NCI-H146 (cell line): Measurements from ENCODE around the gene KIF13A.
"Not testable (repeated sequence)": the region's sequence is repeated elsewhere in the genome, so short reads cannot be mapped to it uniquely, and the experiment has no call there.

Experiments used
- DNase-seq: peaks from one replicate; lab custom pipeline; 2025; lab: John Stamatoyannopoulos, UW

The KIF13A gene

DNA sequence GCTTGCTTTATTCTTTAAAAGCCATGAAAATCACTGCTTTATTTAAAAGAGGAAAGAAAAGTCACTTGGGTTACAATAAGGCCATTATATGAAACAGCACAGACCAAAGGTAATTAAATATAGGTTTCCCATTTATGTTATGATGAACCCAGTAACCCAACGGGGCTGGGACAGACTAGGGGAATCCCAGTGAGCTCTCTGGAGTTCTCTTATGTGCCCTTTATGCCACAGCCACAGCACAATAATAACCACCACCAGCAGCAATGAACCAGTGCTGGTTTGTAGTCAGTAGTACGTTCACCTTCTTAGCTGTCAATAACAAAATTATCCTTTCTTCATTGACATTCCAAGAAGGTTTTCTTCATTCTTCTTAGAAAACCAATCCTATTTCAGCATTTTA, 87.4 kb downstream of the KIF13A start:
- no peak for DNase-seq

DNA sequence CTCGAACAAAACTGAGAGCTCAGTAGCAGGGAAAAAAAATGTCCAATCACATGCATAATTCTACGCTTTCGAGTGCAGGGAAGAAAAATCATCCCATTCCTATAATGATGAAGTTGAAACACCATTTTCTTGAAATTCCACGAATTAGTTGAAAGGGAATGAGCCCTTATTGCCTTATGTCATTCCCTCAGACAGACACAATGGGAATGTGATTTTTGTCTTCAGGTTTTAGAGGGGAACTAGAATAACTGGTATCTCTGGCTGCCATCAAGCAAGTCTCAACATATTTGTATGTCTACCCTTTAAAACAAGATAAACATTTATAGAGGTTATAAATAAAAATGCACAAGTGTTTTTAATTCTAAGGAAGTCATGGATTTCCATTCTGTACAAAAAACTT, 87.9 kb downstream of the KIF13A start:
- DNase-seq: no peak

DNA sequence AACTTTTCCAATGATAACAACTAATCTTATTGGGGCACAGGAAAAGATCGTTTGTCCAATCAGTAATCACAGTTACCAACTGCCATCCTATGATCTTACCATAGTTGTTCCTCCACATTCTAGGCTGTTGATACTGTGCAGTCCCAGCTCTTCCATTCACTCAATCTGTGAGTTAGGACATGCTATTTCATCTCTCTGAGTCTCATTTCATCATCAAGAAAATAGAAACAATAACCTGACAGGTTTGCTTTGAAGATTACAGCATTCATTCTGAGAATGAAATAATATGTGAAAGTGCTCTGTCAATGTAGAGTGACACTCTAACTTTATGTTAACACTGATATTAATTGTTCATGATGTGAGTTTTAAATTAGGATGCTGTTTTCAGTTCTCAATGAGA, 89.8 kb downstream of the KIF13A start:
- no peak for DNase-seq

DNA sequence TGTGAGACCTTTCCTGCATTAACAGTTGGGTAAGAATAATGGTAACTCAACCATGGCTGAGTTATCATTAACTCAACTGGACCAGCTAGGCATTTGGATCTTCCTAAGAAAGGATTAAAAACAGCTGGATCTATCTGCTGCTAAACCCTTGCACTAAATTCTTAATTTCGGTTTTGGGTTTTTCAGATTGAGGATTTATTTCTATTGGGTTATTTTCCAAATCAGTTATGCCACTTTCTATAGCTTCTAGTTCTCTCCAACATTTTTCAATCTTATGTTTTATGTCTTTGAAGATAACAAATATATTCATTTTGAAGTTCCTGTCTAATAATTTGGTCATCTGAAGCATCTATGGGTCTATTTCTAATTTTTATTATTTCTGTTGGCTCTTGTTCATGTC, 92.5 kb downstream of the KIF13A start:
- no peak for DNase-seq

DNA sequence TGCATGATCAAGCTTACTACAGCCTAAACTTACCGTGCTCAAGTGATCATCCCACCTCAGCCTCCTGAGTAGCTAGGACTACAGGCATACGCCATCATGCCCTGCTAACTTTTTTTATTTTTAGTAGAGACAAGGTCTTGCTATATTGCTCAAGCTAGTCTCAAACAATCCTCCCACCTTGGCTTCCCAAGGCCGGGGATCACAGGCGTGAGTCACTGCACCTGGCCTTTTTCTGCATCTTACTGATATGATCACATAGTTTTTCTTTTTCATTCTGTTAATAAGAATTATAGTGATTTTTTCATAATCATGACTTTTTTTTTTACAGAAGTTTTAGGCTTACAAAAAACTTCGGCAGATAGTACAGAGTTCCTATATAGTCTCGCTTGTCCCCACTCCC, 93.2 kb downstream of the KIF13A start:
- DNase-seq: no peak

DNA sequence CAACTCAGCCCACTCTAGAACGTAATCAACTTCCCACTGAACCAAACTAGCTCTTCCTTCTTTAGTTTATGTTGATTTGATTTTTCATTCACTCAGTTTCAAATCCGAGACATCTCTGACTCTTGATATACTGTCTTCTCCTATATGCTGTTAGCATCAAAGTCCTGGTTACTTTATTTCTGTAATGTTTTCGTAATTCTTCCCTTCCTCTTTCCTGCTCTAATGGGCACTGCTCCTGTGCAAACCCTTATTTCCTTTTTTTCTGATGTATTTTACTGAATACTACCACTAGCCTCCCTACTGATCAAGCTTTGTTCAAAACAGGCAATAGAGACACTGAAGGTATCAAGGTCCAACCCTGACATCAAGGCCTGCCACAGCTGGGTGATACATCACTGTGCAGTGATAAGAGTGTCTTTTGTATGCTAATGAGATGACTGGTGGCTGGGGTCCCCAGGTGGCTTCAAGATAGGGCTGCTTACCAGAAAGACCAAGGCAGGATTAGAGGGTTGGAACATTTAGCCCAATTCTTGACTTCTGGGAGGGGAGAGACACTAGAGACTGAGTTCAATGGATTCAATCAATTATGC, 95.2 kb downstream of the KIF13A start:
- no peak for DNase-seq

DNA sequence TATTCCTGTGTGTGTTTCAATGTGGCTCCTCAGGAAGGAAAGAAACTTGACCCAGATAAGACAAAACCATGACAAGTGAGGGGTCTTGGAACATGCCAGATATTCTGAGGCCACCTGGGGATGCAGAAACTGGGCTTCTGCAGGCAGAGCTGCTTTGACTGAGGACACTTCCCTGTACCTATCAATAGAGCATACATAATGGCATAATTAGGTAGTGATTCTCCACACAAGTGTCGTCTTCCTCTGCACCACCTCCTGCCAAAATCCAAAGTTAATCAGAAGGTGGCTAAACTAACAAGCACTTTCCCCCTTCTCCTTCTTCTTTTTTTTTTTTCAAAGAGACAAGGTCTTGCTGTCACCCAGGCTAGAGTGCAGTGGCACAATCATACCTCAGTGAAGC, 97.1 kb downstream of the KIF13A start:
- DNase-seq: no peak

DNA sequence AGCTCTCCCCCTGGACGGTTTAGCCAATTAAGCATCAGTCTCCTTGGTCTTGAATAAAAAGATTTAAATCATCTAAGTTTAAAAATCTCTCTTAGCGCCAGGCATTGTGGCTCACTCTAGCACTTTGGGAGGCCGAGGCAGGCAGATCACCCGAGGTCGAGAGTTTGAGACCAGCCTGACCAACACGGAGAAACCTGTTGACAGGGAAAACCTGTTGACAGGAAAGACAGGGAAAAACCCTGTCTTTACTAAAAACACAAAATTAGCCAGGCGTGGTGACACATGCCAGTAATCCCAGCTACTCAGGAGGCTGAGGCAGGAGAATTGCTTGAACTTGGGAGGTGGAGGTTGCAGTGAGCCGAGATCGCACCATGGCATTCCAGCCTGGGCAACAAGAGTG, 97.7 kb downstream of the KIF13A start:
- not testable (repeated sequence) for DNase-seq

DNA sequence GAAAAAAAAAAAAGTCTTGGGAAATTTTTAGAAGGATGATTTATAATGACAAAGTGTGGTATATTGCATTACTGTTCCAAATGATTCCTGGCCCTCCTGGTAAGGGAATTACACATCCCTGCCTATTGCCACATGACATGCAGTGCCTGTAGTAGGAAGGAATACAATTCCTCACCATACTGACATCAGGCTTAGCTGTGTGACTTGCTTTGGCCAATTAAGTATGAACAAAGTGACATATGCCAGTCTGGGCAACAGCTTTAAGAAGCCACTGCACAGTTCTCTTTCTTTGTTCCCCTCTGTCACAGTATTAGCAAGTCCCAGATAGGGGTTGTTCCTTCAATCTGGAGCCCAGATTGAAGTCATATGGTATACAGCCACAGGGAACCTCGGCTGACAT, 100.5 kb downstream of the KIF13A start:
- no peak for DNase-seq

DNA sequence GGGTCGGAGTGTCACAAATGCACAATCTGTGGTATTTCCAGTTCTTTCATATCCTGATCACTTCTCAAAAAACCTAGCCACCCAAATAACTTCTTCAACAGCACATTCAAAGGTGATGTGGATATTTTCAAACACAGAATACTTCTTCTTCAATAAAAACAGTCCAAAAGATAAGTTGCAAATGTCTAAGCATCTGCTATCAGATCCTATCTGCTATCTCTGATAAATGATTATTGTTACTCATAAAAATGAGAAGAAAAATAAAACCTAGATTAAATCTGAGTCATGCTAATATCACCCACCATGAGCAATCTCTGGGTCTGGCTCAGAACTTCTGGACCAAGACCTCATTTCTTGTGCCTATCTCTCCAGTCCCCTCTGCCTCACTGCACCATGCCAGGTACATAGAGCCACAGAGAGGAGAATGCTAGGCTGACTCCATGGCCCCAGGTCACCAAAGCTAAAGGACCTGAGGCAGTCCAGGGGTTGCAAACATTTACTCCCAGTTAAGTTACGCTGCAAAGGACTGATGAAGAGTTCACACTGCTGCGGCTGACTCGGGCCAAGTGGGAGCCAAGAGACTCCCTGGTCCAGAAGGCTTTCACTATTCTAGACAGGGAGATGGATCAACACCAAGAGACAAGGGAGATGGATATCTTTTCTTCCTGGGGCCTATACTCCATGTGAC, 101.4 kb downstream of the KIF13A start:
- no peak for DNase-seq

DNA sequence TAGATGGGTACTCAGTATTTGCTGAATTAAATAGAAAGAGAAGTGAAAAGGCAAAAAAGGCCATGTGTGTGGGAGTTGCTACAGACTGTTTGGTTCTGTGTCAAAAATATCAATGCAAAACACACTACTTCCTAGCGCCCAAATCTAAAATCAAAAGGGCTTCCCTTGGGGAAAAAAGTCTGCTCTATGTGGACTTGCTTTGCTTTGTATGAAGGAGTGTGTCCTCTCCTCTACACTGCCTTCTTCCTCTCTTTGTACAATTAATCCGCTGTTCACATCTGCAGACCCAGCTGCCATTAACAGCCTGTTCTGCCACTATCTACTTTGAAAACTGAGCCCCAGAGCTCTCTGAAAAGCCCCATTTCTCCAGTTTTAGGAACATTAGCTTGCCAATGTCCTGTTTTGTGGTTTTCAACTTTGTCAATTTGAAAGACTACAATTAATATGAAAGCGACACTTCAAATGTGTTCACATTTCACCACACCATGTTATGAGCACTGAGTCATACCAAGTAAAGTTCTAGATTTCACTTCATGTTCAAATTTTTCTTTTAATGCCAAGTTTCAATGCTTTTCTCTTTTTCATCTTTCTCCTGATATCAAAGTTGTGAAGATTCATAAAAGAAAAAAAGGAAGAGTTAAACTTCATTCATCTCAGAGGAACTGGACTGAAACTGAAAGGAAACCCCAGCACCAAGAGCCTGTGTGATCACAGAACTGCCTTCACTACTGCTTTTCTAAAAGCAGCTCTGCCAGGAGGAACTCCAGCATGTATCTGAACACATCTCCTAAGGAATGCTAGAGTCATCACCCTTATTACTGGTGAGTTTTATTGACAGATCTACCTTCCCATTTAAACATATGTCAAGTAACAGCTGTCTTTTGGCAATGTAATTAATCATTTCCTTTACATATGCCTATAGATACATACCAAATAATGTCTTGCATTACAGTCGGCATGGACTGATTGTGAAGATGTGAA, 102.6 kb downstream of the KIF13A start:
- no peak for DNase-seq

DNA sequence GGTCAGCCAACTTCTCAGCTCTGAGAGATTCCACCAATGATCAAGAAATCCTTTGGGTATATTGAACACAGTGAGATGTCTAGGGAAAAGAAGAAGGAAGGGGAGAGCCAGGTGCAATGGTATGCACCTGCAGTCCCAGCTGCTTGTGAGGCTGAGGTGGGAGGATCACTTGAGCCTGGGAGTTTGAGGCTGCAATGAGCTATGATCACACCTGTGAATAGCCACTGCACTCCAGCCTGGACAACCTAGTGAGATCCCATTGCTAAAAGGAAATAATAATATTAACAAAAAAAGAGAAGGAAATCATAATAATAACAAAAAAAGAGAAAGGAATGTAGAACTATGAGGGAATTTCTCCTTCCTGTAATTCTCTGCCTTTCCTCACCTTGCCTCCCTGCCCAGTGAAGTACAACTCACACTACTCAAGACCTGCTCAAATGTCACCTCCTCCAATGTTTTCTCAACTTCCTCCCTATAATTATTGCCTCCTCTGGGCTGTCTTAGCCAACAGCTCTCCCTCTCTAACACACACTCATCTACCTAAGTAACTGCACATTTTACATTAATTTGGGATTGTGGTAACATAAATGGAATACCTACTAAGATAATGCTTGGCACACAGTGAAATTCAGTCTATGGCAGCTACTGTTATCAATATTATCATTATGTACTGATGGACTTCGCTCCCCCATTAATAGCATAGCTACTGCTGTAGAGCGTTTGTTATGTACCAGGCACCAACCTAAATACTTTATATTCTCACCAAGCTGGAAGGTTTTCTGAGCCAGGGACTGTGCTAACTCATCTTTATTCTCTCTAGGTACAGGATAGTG, 103.6 kb downstream of the KIF13A start:
- DNase-seq: no peak

DNA sequence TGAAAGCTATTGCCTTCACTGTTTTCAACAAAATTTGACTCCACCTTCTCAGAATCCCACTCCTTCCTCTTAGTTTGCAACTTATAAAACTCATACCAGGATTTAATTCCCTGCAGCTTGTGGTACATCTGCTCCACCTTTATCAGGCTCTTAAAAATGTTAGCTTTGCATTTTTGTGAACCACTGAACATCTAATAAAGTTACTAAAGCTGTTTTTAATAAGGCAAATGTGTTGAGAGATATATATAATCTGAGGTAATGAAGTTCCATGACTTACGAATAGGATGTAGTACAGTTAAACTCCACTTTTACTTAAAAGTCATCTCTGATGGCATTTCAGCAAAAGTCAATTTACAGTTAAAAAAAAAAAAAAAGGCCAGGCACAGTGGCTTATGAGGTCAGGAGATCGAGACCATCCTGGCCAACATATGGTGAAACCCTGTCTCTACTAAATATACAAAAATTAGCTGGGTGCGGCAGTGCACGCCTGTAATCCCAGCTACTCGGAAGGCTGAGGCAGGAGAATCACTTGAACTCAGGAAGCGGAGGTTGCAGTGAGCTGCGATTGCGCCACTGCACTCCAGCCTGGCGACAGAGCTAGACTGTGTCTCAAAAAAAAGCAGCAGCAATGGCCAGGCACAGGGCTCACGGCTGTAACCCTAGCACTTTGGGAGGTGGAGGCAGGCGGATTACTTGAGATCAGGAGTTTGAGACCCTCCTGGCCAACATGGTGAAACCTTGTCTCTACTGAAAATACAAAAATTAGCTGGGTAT, 106.2 kb downstream of the KIF13A start:
- DNase-seq: no peak

DNA sequence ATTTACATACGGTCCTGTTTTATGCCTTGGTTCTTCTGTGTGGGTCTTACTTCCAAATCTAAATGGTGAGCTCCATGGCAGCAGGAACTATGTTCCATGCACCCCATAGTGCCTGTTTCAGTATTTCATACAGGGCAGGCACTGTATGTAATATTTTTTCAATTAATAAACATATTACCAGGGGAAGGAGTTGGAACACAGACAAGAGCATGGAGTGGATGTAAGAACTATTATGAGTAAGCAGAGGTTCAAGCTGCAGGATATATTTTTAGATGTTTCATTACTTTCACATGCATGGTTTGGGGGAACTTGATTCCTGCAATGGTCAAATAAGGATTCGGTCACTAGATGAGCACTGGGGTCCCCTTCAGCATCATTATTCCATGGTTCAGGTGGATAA, 108.3 kb downstream of the KIF13A start:
- DNase-seq: no peak

DNA sequence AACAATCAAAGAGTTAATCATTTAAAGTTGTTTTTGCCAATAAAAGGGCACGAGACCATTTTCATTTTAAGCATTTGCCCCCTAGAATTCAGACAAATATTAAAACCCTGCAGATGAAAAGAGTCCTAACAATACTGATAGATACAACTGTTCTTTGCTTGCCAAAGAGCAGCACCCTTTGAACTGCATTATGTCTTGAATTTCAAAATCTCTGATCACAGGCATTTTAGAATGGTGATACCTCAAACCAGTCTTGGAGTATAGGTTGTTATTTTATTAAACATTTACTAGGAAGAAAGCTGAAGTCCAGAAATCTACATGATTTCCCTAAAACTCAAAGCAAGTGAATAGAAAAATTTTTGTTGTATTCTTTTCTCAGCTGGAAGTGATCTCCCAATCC, 108.7 kb downstream of the KIF13A start:
- no peak for DNase-seq

DNA sequence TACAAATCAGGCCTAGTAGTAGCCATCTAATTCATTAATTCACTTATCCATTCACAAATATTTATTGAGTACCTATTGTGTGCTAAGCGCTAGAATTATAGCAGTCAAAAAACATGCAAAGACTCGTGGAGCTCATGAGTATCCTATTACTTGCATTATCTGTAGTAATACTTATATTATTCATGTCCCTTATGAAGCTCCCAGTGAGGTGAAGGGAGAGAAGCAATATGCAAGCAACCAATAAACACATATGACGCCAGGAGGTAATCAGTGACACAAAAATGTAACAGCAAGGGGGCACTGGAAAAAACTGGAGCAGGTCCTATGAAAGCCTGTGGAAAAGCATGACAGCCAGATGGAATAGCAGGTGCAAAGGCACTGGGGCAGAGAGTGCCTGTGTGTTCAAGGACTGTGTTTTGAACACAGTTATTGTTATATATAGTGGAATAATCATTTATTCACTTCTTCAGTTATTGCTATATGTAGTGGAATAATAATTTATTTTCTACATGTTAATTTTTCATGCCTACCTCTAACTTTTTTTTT, 109.5 kb downstream of the KIF13A start:
- no peak for DNase-seq

DNA sequence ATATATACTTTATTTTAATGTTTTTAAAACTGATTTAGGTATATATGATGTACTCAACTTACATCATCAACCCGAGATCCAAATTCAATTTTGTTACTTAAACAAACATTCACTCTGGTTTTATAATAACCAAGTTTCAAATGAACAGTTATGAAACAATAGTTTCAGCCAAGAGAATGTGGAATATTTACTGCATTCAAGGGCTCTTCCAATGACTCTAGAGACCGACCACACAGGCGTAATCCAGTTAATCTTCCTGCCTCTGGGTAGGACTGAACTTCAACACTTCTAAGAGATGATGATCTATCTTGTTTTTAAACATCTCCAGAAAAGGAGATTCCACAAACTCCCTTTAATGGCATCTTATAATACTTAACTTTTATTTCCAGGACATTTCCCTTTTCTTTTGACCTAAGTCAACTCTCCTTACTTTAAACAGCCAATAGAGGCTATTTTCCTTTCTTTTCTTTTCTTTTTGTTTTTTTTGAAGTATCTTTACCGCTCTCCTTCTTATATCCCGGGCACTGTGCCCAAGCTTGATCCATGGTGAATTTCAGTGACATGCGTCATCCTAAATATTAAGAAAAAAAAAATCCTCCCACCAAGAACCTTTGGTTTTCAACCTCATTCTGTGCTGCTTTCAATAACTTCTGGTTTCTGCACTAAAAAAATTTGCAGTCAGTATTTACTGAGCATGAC, 110.1 kb downstream of the KIF13A start:
- no peak for DNase-seq

DNA sequence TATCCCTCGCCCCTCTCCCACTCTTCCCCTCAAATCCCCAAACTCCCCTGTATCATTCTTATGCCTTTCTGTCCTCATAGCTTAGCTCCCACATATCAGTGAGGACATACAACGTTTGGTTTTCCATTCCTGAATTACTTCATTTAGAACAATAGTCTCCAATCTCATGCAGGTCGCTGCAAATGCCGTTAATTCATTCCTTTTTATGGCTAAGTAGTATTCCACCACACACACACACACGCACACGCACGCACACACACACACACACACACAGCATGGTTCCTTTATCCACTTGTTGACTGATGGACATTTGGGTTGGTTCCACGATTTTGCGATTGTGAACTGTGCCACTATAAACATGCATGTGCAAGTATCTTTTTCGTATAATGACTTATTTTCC, 112.7 kb downstream of the KIF13A start:
- DNase-seq: no peak

DNA sequence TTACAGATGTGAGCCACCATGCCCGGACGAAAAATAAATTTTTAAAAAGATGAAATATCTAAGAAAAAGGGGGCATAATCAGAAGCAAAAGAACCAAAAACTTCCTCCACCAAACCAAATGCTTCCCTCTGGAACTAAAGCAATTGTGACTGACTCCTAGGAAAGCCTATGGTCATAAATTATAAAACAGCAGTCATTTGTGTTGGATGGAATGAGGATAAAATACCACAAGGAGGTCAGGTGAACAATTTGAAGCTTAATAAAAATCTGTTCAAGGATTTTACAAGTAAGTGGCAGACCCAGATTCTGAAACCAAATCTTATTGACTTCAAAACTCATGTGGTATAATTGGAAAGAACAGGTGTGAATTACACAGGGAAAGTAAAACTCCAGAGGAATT, 114.5 kb downstream of the KIF13A start:
- no peak for DNase-seq

DNA sequence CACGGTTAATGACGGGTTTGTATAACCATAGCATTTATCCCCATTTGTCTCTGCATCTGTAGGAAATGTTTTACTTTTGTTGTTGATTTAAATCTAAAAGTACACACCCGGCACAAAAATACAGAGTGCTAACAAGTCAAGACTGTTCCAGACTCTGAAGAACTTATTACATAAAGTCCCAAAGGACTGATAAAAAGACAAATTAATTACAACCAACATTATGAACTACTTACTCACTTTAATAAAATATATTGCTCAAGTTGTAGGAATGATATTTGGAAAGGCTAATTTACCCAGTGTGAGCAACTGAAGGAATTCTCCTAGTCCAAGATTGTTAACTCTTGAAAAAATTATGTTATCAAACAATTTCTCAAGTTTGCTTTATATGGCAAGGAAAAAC, 115.6 kb downstream of the KIF13A start:
- no peak for DNase-seq

DNA sequence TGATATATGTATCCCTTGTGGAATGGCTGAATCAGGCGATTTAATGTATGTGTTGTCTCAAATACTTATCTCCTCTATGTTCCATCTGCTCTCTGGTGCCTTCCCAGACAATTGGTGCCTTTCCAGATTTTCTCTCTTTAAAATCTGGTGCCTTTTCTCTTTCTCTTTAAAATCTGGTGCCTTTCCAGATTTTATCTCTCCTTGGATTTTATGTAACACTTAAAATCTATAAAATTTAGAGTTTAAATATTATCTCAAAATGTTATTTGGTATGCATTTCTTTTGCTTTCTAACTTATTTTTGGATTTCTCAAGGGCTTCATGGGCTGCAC, 116.3 kb downstream of the KIF13A start:
- no peak for DNase-seq
